ENCODE data around the gene ADAM20.
"Not testable (repeated sequence)": the region's sequence is repeated elsewhere in the genome, so short reads cannot be mapped to it uniquely, and the experiment has no call there.

Gene ADAM20

DNA sequence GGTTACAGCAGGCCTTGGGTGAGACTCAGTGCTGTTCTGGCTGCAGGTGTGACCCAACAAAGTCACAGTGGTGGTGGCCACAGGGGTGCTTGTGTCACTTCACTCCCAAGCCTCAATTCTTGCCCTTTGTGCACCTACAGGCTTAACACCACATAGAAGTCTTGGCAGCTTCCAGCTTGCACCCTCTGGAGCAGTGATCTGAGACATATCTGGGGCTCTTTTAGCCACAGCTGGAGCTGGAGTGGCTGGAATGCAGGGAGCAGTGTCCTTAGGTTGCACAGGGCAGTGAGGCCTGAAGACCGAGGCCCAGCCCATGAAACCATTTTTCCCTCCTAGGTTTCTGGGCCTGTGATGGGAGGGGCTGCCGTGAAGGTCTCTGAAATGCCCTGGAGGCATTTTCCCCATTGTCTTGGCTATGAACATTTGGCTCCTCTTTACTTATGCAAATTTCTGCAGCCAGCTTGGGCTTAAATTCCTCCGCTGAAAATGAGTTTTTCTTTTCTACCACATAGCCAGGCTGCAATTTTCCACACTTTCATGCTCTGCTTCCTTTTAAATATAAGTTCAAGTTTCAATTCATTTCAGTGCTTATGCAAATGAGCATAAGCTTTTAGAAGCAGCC, 45.1 kb downstream of the ADAM20 start:
- Histone ChIP-seq H3K27ac (no peak overlapping the region), H3K36me3 (replicated peaks) (no peaks in the 10 kb centered on the region), H3K27me3 (replicated peaks) (no peaks in the 10 kb centered on the region), H3K4me3 (ENCODE audit: low read depth, low read length) (no peak overlapping the region)
- DNase-seq = no peak
- TF ChIP-seq, protein P1, sequence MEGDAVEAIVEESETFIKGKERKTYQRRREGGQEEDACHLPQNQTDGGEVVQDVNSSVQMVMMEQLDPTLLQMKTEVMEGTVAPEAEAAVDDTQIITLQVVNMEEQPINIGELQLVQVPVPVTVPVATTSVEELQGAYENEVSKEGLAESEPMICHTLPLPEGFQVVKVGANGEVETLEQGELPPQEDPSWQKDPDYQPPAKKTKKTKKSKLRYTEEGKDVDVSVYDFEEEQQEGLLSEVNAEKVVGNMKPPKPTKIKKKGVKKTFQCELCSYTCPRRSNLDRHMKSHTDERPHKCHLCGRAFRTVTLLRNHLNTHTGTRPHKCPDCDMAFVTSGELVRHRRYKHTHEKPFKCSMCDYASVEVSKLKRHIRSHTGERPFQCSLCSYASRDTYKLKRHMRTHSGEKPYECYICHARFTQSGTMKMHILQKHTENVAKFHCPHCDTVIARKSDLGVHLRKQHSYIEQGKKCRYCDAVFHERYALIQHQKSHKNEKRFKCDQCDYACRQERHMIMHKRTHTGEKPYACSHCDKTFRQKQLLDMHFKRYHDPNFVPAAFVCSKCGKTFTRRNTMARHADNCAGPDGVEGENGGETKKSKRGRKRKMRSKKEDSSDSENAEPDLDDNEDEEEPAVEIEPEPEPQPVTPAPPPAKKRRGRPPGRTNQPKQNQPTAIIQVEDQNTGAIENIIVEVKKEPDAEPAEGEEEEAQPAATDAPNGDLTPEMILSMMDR (IDR thresholded peaks at IDR 0.05; ENCODE audit: low read depth, low read length, missing control alignments) = no peak
- in situ Hi-C loops (cut with HindIII; ENCODE audit: low pct_ligation_motif_present, low sequenced_read_pairs) = no loop called here

DNA sequence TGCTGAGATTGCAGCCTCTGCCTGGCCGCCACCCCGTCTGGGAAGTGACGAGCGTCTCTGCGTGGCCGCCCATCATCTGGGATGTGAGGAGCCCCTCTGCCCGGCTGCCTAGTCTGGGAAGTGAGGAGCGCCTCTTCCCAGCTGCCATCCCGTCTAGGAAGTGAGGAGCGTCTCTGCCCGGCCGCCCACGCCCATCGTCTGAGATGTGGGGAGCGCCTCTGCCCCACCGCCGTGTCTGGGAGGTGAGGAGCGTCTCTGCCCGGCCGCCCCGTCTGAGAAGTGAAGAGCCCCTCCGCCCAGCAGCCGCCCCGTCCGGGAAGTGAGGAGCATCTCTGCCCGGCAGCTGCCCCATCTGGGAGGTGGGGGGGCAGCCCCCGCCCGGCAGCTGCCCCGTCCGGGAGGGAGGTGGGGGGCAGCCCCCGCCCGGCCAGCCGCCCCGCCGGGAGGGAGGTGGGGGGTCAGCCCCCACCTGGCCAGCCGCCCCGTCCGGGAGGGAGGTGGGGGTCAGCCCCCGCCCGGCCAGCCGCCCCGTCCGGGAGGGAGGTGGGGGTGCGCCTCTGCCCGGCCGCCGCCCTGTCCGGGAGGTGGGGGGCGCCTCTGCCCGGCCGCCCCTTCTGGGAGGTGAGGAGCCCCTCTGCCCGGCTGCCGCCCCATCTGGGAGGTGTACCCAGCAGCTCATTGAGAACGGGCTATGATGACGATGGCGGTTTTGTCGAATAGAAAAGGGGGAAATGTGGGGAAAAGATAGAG, 57.3 kb downstream of the ADAM20 start:
- H3K36me3 ChIP-seq (replicated peaks); H3K27ac ChIP-seq; H3K27me3 ChIP-seq (replicated peaks); H3K4me3 ChIP-seq (ENCODE audit: low read depth, low read length); DNase-seq; in situ Hi-C loops (cut with HindIII; ENCODE audit: low pct_ligation_motif_present, low sequenced_read_pairs): not testable (repeated sequence)

DNA sequence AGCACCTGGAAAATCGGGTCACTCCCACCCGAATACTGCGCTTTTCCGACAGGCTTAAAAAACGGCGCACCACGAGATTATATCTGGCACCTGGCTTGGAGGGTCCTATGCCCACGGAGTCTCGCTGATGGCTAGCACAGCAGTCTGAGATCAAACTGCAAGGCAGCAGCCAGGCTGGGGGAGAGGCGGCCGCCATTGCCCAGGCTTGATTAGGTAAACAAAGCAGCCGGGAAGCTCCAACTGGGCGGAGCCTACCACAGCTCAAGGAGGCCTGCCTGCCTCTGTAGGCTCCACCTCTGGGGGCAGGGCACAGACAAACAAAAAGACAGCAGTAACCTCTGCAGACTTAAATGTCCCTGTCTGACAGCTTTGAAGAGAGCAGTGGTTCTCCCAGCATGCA, 59.3 kb downstream of the ADAM20 start:
- H3K4me3 ChIP-seq (ENCODE audit: low read depth, low read length); H3K36me3 ChIP-seq (replicated peaks); in situ Hi-C loops (cut with HindIII; ENCODE audit: low pct_ligation_motif_present, low sequenced_read_pairs); H3K27ac ChIP-seq; H3K27me3 ChIP-seq (replicated peaks); DNase-seq: not testable (repeated sequence)

DNA sequence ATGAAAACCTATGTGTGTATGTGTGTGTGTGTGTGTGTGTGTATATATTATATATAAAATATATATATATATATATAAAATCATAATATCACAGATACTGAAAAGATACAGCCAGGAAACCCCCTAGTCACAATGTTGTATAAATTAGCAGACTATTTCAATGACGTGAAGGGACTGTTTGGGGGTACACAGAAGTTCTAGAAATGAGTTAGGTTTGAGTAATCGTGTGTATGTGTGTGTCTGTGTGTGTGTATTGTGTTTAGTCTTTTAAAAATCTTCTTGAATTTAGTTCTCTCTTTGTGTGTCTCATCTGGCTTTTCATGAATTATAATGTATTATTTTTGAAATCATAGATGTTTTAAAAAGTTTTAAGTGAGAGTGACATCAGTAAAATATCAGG, 61.0 kb downstream of the ADAM20 start:
- no peaks in the 10 kb centered on the region for H3K36me3 ChIP-seq (replicated peaks)
- no peak overlapping the region for H3K27ac ChIP-seq
- TF ChIP-seq, protein P1 (IDR thresholded peaks at IDR 0.05; ENCODE audit: low read depth, low read length, missing control alignments) = no peak
- DNase-seq = no peak
- H3K4me3 ChIP-seq (ENCODE audit: low read depth, low read length) = no peak overlapping the region
- in situ Hi-C loops (cut with HindIII; ENCODE audit: low pct_ligation_motif_present, low sequenced_read_pairs) = no loop called here
- no peaks in the 10 kb centered on the region for H3K27me3 ChIP-seq (replicated peaks)

Data from brain microvascular endothelial cell (primary cell).